ENCODE measurements around the gene IQSEC1.

The IQSEC1 gene

GRCh38 chr3:12999147-13000140, 73.8 kb downstream of the IQSEC1 start:
- no peak for DNase-seq (ENCODE audit: low spot score)

- no peak for DNase-seq (ENCODE audit: low spot score)
Measured at GRCh38 chr3:12998648-12999047, 74.6 kb downstream of the IQSEC1 start.

DNA sequence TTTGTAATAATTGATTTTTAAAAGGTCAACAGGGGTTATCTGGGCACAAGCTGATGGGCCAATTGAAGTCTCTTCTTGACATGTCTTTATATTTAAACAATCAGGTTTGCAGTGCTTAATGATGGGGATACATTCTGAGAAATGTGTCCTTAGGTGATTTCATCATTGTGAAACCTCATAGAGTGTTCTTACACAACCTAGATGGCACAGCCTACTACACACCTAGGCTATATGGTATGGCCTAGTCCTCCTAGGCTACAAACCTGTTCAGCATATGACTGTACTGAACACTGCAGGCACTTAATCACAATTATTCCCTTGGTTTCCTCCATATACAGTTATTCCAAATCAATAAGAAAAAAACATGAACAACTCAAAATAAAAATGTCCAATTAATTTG, 75.8 kb downstream of the IQSEC1 start:
- DNase-seq (ENCODE audit: low spot score), result no peak

DNA sequence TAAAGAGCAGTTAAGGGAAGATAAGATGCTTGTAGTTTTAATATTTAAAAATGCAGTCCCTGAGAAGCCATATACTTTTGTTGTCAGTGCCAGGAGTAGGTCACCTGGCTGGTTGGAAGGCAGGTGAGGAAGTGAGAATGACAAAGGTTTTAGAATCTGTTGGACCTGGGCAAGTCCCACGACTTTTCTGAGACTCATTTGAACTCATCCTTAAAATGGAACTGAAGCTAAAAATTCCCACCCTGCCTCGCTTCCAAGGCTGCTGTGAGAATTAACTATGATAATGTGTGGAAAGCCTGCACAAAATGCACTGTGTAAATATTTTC, 77.1 kb downstream of the IQSEC1 start:
- DNase-seq (ENCODE audit: low spot score), result no peak

GRCh38 chr3:12995389-12996180, 77.6 kb downstream of the IQSEC1 start:
- DNase-seq (ENCODE audit: low spot score), result no peak

GRCh38 chr3:12994607-12995388, 78.4 kb downstream of the IQSEC1 start:
- DNase-seq (ENCODE audit: low spot score), result peak; percentile 45

DNA sequence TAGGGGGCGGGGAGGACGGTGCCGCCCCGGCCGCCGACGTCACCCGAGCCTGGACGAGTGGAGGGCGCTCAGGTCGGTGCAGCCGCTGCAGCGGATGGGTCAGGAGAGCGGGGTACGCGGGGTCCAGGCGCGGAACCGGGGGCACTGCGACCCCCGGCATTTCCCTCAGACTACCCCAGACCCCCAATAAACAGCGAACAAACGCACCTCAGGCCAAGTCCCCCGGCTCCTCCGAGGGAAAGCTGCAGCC, 78.9 kb downstream of the IQSEC1 start:
- no peak for DNase-seq (ENCODE audit: low spot score)

- no peak for DNase-seq (ENCODE audit: low spot score)
Measured at GRCh38 chr3:12993517-12994356, 79.5 kb downstream of the IQSEC1 start.

- no peak for DNase-seq (ENCODE audit: low spot score)
Measured at GRCh38 chr3:12992629-12993516, 80.4 kb downstream of the IQSEC1 start.

DNA sequence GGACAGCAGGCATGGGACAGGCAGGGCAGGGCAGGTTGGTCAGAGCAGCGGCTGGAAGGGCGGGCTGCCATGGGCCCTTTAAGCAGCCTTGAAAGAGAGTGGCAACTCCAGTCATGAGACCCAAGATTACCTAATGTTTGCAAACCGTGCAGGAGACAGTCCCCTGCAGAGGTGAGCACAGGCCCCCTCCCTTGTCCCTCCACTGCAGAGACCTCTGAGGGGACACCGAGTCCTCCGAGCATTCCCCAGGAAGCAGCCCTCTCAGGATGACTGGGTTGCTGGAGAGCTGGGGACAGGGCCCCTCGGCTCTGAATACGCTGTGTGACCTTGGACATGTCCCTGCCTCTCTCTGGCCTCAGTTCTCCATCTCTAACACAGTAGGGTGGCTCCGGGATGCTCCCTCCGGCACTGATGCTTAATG, 81.4 kb downstream of the IQSEC1 start:
- no peak for DNase-seq (ENCODE audit: low spot score)

GRCh38 chr3:12991481-12991837, 81.8 kb downstream of the IQSEC1 start:
- no peak for DNase-seq (ENCODE audit: low spot score)

- no peak for DNase-seq (ENCODE audit: low spot score)
Measured at GRCh38 chr3:12990781-12991480, 82.3 kb downstream of the IQSEC1 start.

DNA sequence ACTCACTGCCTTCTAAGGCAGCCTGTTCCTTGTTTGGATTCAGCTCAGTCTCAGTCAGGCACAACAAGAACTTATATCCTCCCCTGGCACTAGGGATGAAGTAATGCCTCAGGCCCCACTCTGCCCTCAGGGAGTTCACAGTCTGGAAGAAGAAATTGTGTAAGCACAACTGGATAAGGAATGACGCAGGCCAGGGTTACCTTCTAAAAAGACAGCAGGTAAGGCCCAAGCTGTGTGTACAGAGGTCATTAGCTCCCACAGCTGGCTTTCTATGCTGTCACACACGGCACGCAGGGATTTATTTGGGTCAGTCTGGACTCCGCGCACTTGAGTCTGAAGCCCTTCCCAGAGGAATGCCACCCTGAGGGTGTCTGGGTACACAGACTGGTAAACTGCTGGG, 82.9 kb downstream of the IQSEC1 start:
- DNase-seq (ENCODE audit: low spot score), result no peak

- no peak for DNase-seq (ENCODE audit: low spot score)
Measured at GRCh38 chr3:12988728-12989454, 84.3 kb downstream of the IQSEC1 start.

DNA sequence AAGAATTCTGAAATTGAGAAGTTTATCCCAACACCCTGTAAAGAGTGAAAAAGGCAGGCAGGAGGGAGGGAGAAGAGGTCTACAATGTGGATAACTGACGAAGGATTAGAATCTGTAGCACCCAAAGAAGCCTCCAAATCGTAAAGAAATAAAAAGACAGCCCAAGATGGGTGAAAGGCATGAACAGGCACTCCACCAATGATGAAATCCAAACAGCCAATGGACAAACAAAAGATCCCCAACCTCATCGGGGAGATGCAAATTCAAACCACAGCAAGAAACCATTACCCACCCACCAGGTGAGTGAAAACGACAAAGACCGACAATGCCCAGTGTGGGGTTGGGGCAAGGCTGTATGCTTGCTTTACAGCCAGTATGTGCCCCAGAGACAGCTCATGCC, 85.6 kb downstream of the IQSEC1 start:
- DNase-seq (ENCODE audit: low spot score), result no peak

DNA sequence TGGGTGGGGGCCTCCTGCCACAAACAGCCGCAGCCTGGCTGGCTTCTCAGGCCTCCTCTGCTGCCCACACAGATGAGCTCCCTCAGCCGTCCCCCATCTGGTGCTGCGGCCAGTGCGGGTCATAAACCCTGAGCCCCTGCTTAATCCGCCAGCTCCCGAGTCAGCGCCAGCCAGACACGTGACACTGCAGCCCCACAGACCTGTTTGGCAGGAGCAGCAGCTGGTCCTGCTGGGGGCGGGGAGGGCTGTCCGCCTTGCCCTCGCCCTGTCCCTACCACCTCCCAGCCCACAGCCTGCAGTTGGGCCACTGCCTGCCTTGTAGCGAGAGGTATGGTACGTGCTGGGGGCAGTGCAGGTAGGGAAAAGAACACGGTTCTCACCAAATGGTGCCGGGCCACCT, 86.2 kb downstream of the IQSEC1 start:
- no peak for DNase-seq (ENCODE audit: low spot score)

DNA sequence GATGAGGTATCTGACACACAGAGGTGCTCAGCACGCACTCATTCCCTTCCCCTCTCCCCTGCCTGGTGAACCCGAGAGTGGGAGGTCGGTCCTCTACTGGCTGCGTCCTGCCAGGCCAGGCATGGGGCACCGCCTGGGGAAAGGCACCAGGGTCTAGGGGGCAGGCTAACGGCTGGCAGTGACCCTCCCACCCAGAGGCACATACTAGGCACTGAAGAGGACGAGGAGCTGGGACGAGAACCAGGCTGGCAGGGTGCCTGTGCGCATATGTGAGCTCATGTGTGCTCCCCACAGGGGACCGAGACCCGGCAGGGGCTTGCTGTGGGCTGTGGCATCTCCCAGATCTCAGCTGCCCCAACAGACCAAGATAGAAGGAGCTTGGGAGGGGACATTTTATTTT, 86.7 kb downstream of the IQSEC1 start:
- DNase-seq (ENCODE audit: low spot score), result no peak

- no peak for DNase-seq (ENCODE audit: low spot score)
Measured at GRCh38 chr3:12986031-12986430, 87.2 kb downstream of the IQSEC1 start.

- DNase-seq (ENCODE audit: low spot score), result no peak
Measured at GRCh38 chr3:12985148-12985547, 88.1 kb downstream of the IQSEC1 start.
